H1 (cell line): ENCODE measurements around the gene USH2A. TPM values are rescaled to one million over a fixed set of nuclear protein-coding genes. Genes with fewer than 3 reads are reported as not detected.

Experiments used
- CTCF ChIA-PET: fragments of 300-600 bp; sonication (Branson Sonifier 250); formaldehyde crosslinking; loops from one replicate; lab custom pipeline; 2021; ENCODE audit not compliant: partially characterized antibody; lab: Charles Lee
- POLR2A ChIA-PET: fragments of 300-600 bp; sonication (Branson Sonifier 250); formaldehyde crosslinking; loops from one replicate; lab custom pipeline; 2021; ENCODE audit warnings: inconsistent platforms; ENCODE audit not compliant: partially characterized antibody; lab: Charles Lee
- DNase-seq, 2 experiments: peaks; one replicate each; pipeline versions ENCODE4 v3.0.0 to v3.0.0-alpha.2; 2010 to 2022; ENCODE audit warnings: low spot score in 2 of 2, low read depth in 1 of 2, mixed read lengths in 1 of 2
- FAIRE-seq: peaks from 2 replicates; lab custom pipeline; 2011; peaks lifted over from hg19 to GRCh38; lab: Jason Lieb, UNC
- H2AFZ ChIP-seq: 2 replicates; pipeline ENCODE4 v1.8.1; 2012; ENCODE audit warnings: low read length, inconsistent platforms
- H2AK5ac ChIP-seq: 2 replicates; pipeline ENCODE4 v1.6.1; 2013; ENCODE audit warnings: low read depth, low read length
- H2BK120ac ChIP-seq: replicated peaks from 2 replicates; pipeline ENCODE3; 2013; ENCODE audit warnings: low read depth, low read length, inconsistent platforms
- H2BK12ac ChIP-seq: 2 replicates; pipeline ENCODE4 v1.6.1; 2013; ENCODE audit warnings: low read depth, low read length
- H2BK15ac ChIP-seq: 2 replicates; pipeline ENCODE4 v1.6.1; 2013; ENCODE audit warnings: low read length
- H2BK20ac ChIP-seq: 2 replicates; pipeline ENCODE4 v1.6.1; 2013; ENCODE audit warnings: low read length
- H2BK5ac ChIP-seq: 2 replicates; pipeline ENCODE4 v1.6.1; 2013; ENCODE audit warnings: low read depth, low read length
- H3K14ac ChIP-seq: 2 replicates; pipeline ENCODE4 v1.6.1; 2013; ENCODE audit warnings: inconsistent platforms; ENCODE audit not compliant: insufficient read length
- H3K18ac ChIP-seq: 2 replicates; pipeline ENCODE4 v1.6.1; 2013; ENCODE audit warnings: low read length; ENCODE audit errors: extremely low read depth
- H3K23ac ChIP-seq: 2 replicates; pipeline ENCODE4 v1.6.1; 2013; ENCODE audit warnings: inconsistent platforms; ENCODE audit not compliant: insufficient read length
- H3K23me2 ChIP-seq: 2 replicates; pipeline ENCODE4 v1.6.1; 2013; ENCODE audit warnings: low read depth, low read length
- H3K27ac ChIP-seq: 2 replicates; pipeline ENCODE4 v1.6.1; 2011; ENCODE audit warnings: low read depth, low read length, inconsistent platforms
- H3K27me3 ChIP-seq, 4 experiments: replicated peaks in 1 of 4; 1 replicate in 1 of 4; 2 replicates in 3 of 4; pipeline versions ENCODE4 v1.6.1 to v1.8.1; 2011 to 2013; ENCODE audit warnings: low read length in 3 of 4, mild to moderate bottlenecking in 3 of 4, inconsistent platforms in 2 of 4, mixed read lengths in 2 of 4, moderate library complexity in 1 of 4; ENCODE audit not compliant: control insufficient read depth in 3 of 4, insufficient read depth in 3 of 4; ENCODE audit errors: extremely low read depth in 1 of 4
- H3K36me3 ChIP-seq, 4 experiments: 2 replicates each; pipeline versions ENCODE4 v1.6.1 to v1.8.1; 2011 to 2013; ENCODE audit warnings: mild to moderate bottlenecking in 4 of 4, low read length in 3 of 4, moderate library complexity in 2 of 4, control low read depth in 1 of 4, inconsistent platforms in 1 of 4; ENCODE audit not compliant: insufficient read depth in 4 of 4, control insufficient read depth in 2 of 4
- H3K4ac ChIP-seq: replicated peaks from 2 replicates; pipeline ENCODE3; 2013; ENCODE audit warnings: low read length, low read depth, mixed read lengths, inconsistent platforms; ENCODE audit not compliant: insufficient read length
- H3K4me1 ChIP-seq, 4 experiments: replicated peaks in 1 of 4; 1 replicate in 1 of 4; 2 replicates in 3 of 4; pipeline versions ENCODE4 v1.6.1 to v1.8.1; 2011 to 2013; ENCODE audit warnings: low read length in 3 of 4, inconsistent platforms in 2 of 4, mixed read lengths in 1 of 4; ENCODE audit not compliant: insufficient read depth in 4 of 4, control insufficient read depth in 3 of 4
- H3K4me2 ChIP-seq, 2 experiments: 2 replicates each; pipeline versions ENCODE4 v1.6.1 to v1.8.1; 2011 to 2013; ENCODE audit warnings: low read depth in 2 of 2, low read length in 2 of 2, control low read depth in 1 of 2, inconsistent platforms in 1 of 2, mild to moderate bottlenecking in 1 of 2; ENCODE audit not compliant: insufficient read depth in 1 of 2
- H3K4me3 ChIP-seq, 4 experiments: fragments of 200-600, 300-600 bp in 1 of 4; sonication (generic), shearing (Covaris generic), sonication (Bioruptor Twin) in 1 of 4; 2 replicates each; pipeline versions ENCODE4 v1.5.1 to v1.8.1; 2011 to 2016; ENCODE audit warnings: low read length in 4 of 4, low read depth in 3 of 4, control low read depth in 2 of 4, inconsistent platforms in 2 of 4, mild to moderate bottlenecking in 2 of 4, mixed read lengths in 1 of 4, moderate library complexity in 1 of 4; ENCODE audit not compliant: insufficient read depth in 2 of 4; ENCODE audit errors: extremely low read depth in 1 of 4
- H3K56ac ChIP-seq: replicated peaks from 2 replicates; pipeline ENCODE3; 2013; ENCODE audit warnings: low read depth, mild to moderate bottlenecking, mixed read lengths, low read length, inconsistent platforms; ENCODE audit not compliant: insufficient read length
- H3K79me1 ChIP-seq: 2 replicates; pipeline ENCODE4 v1.6.1; 2013; ENCODE audit warnings: low read depth, low read length, control low read depth
- H3K79me2 ChIP-seq, 2 experiments: 2 replicates each; pipeline versions ENCODE4 v1.6.1 to v1.8.1; 2012 to 2013; ENCODE audit warnings: low read length in 2 of 2, mild to moderate bottlenecking in 2 of 2, inconsistent platforms in 1 of 2; ENCODE audit not compliant: insufficient read depth in 2 of 2, control insufficient read depth in 1 of 2
- H3K9ac ChIP-seq, 4 experiments: replicated peaks in 1 of 4; 1 replicate in 1 of 4; 2 replicates in 3 of 4; pipeline versions ENCODE4 v1.6.1 to v1.8.1; 2011 to 2013; ENCODE audit warnings: low read depth in 3 of 4, low read length in 3 of 4, control low read depth in 2 of 4, mild to moderate bottlenecking in 2 of 4, moderate library complexity in 2 of 4, inconsistent platforms in 1 of 4; ENCODE audit errors: extremely low read depth in 1 of 4
- H3K9me3 ChIP-seq, 2 experiments: 2 replicates each; pipeline versions ENCODE4 v1.6.1 to v1.8.1; 2012 to 2013; ENCODE audit warnings: mild to moderate bottlenecking in 2 of 2, moderate library complexity in 2 of 2, control low read depth in 1 of 2, inconsistent platforms in 1 of 2, low read depth in 1 of 2, low read length in 1 of 2, mixed read lengths in 1 of 2; ENCODE audit not compliant: insufficient read depth in 2 of 2
- H4K20me1 ChIP-seq, 2 experiments: replicated peaks in 1 of 2; 2 replicates each; pipeline versions ENCODE3 to v1.8.1; 2011 to 2013; ENCODE audit warnings: inconsistent platforms in 2 of 2, low read length in 2 of 2, mild to moderate bottlenecking in 1 of 2; ENCODE audit not compliant: insufficient read depth in 2 of 2, control insufficient read depth in 1 of 2
- H4K5ac ChIP-seq: 2 replicates; pipeline ENCODE4 v1.6.1; 2013; ENCODE audit warnings: low read length, low read depth, mixed read lengths, inconsistent platforms; ENCODE audit not compliant: insufficient read length
- H4K8ac ChIP-seq: 2 replicates; pipeline ENCODE4 v1.8.0; 2013; ENCODE audit warnings: mild to moderate bottlenecking, moderate library complexity, low read length, inconsistent platforms; ENCODE audit not compliant: insufficient read depth; ENCODE audit errors: extremely low read depth
- H4K91ac ChIP-seq: replicated peaks from 2 replicates; pipeline ENCODE3; 2013; ENCODE audit warnings: low read length, mixed read lengths, inconsistent platforms; ENCODE audit not compliant: insufficient read length
- KDM5A ChIP-seq: fragments of 200-600 bp; IDR thresholded peaks from 2 replicates; pipeline ENCODE4 v1.7.1; 2012; ENCODE audit warnings: mild to moderate bottlenecking, low read length, inconsistent platforms, mixed read lengths
- WGBS, 2 experiments: shearing (Covaris generic) in 1 of 2; methylation state at CpG; one replicate each; pipeline versions ENCODE4 v1.1.6 to v1.1.7; 2013 to 2015; ENCODE audit warnings: low lambda C conversion rate in 2 of 2, mixed read lengths in 2 of 2, inconsistent platforms in 1 of 2, low coverage in 1 of 2, missing lambda C conversion rate in 1 of 2; ENCODE audit not compliant: insufficient replicate concordance in 2 of 2, insufficient coverage in 1 of 2, insufficient read length in 1 of 2; ENCODE audit errors: extremely low coverage in 1 of 2, missing lambda C conversion rate in 1 of 2; 5-methylcytosine and 5-hydroxymethylcytosine counted together
- polyA plus RNA-seq, 7 experiments: library from polyadenylated mRNA; depleted of rRNA in 3 of 7; stranded (reverse) in 5 of 7; unstranded in 2 of 7; fragments of >200 nt in 5 of 7; fragments of 200-250 nt in 2 of 7; gene quantifications; 1 replicate in 5 of 7; 2 replicates in 1 of 7; 4 replicates in 1 of 7; pipeline versions ENCODE4 v1.2.1 to v1.2.3, GENCODE V29; 2011 to 2013; ENCODE audit warnings: missing spikeins in 2 of 7, mixed read lengths in 2 of 7
- total RNA-seq: library from RNA; stranded (reverse); fragmentation: NEBNext Ultra II Directional; extraction: Animal tissue kit (Norgen Biotek cat#: 25700); gene quantifications from 2 replicates; pipeline ENCODE4 v1.2.1, GENCODE V29; 2021
- TF ChIP-seq, protein P1 (sequence below): IDR thresholded peaks from 2 replicates; pipeline ENCODE4 v1.6.1; 2012; ENCODE audit warnings: inconsistent platforms

The USH2A gene
- total and polyA plus RNA-seq, 2 of the 8 experiments (the other 6 are each of a cell fraction or from before 2014, with no cell fraction given) = 0.02 to 0.17 TPM

DNA sequence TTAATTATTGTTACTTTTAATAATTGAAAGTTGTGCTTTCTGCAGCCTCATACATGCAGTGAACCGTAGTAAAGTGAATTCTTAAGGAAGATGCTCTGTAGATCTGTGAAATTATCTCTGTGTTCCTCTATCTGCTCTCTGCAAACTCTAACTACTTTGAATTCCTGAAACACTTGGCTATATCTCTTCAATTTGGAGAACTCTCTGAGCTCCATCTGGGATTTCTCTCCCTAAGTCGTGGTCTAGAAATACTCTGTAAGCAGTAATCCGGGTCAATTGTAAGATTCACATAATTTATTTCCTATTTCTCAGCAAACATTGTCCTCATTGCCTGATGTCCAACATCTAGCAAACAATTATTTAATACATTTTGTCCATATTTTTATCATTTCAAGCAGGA is 164.9 kb downstream of the USH2A start:
- Histone ChIP-seq H3K27ac (no peak overlapping the region), H3K9ac (no peak overlapping the region), H2AK5ac (no peak overlapping the region), H3K27me3 (peaks cover 0 to 1% (median 0%) of the 10 kb centered on the region in 4 experiments; a peak in 1 of 7 replicates), H2BK20ac (no peak overlapping the region), H3K14ac (no peak overlapping the region), H3K9me3 (no peaks in the 10 kb centered on the region), H4K20me1 (no peaks in the 10 kb centered on the region), H2BK5ac (no peak overlapping the region), H2BK15ac (no peak overlapping the region), H4K8ac (no peak overlapping the region), H3K4me3 (no peak overlapping the region), H3K23me2 (no peaks in the 10 kb centered on the region), H2BK12ac (no peak overlapping the region), H3K79me1 (no peaks in the 10 kb centered on the region), H3K56ac (no peak overlapping the region), H3K4me2 (no peak overlapping the region), H3K79me2 (no peaks in the 10 kb centered on the region), H3K4me1 (no peaks in the 10 kb centered on the region), H3K4ac (no peak overlapping the region), H3K18ac (no peak overlapping the region), H3K23ac (no peak overlapping the region), H3K36me3 (no peaks in the 10 kb centered on the region), H2BK120ac (no peak overlapping the region), H2AFZ (no peak overlapping the region), H4K5ac (no peak overlapping the region), H4K91ac (no peak overlapping the region)
- ChIA-PET CTCF (no interaction called here), POLR2A (no interaction called here)
- no peak for FAIRE-seq
- TF ChIP-seq KDM5A = no peak
- TF ChIP-seq, protein P1, sequence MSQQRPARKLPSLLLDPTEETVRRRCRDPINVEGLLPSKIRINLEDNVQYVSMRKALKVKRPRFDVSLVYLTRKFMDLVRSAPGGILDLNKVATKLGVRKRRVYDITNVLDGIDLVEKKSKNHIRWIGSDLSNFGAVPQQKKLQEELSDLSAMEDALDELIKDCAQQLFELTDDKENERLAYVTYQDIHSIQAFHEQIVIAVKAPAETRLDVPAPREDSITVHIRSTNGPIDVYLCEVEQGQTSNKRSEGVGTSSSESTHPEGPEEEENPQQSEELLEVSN = no peak
- no peak for DNase-seq
- 96% methylated on average over 3 of the region's 3 CpGs; no CpG with 5 or more reads in 1 of the 2 experiments for WGBS, 2 experiments
